Gastroesophageal sphincter (tissue), 3 donors: ENCODE results near the gene LRCH3.

ENCODE experiments used
- CTCF ChIP-seq, 4 experiments: fragments of 200-600 bp in 2 of 4; fragments of 450-650 bp in 2 of 4; sonication (generic) in 1 of 4; IDR thresholded peaks; one replicate each; pipeline ENCODE4 v1.5.1; 2017 to 2019; ENCODE audit warnings: antibody characterized with exemption in 4 of 4, mild to moderate bottlenecking in 2 of 4, moderate library complexity in 2 of 4
- POLR2A ChIP-seq, 2 donors: fragments of 450-650 bp; IDR thresholded peaks; one replicate each; pipeline ENCODE4 v1.6.1; 2017; ENCODE audit warnings: antibody characterized with exemption in 2 of 2, mild to moderate bottlenecking in 2 of 2, moderate library complexity in 1 of 2

- TF ChIP-seq CTCF (IDR thresholded peaks at IDR 0.05) (no peak), POLR2A (IDR thresholded peaks at IDR 0.05) (no peak)
These were observed 7.0 kb upstream of the LRCH3 start for GRCh38 chr3:197784019-197784585.
